ENCODE data around the gene USP46. TPM values are rescaled to one million over a fixed set of nuclear protein-coding genes. Genes with fewer than 3 reads are reported as not detected.
A peak's percentile ranks its signal among the peaks of the same experiment; 100 is the strongest.

Gene USP46, protein sequence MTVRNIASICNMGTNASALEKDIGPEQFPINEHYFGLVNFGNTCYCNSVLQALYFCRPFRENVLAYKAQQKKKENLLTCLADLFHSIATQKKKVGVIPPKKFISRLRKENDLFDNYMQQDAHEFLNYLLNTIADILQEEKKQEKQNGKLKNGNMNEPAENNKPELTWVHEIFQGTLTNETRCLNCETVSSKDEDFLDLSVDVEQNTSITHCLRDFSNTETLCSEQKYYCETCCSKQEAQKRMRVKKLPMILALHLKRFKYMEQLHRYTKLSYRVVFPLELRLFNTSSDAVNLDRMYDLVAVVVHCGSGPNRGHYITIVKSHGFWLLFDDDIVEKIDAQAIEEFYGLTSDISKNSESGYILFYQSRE
- polyA plus RNA-seq (ENCODE audit: insufficient read length in 4 of 4): 10 to 100 TPM; 28.3 to 39.4 (median 32.9) TPM

DNA sequence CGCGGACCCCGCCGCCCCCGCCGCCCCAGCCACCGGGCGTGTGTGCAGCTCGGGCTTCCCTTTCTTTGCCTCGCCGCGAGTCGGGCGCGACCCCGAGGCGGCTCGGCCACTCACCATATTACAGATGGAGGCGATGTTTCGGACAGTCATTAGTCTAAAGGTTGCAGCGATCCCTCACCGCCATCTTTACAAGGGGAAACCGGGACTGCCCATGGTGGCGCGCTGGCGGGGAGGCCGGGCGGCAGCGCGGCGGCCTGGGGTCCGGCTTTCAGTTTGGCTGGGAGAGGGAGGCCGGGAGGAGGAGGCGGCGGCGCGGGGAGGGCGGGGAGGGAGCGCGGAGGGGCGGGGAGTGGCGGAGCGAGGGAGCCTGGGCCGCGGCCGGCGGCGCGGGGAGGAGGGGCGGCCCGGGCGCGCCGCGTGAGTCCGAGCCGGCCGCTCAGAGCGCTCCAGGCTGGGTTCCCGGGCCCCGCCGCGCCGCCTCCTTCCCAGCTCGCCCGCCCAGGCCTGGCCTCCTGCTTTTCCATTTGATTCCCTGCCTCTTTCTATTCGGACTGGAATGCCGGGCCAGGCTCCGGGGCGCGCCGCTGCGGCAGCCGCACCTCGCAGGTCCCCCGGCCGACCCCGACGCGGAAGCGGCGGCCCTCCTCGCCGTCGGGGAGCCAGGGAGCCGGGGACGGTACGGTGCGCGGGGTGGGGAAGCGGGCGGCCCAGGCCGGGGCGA lies at the start of gene USP46:
TSS of gene USP46 (minus strand) at position 301 of the 721 bp plus-strand sequence. CDS start at position 150, 151 bp downstream.
- peak in 2 of 4 donors; percentile 63 to 68 for DNase-seq (ENCODE audit: low read depth in 4 of 4, low spot score in 3 of 4)

DNA sequence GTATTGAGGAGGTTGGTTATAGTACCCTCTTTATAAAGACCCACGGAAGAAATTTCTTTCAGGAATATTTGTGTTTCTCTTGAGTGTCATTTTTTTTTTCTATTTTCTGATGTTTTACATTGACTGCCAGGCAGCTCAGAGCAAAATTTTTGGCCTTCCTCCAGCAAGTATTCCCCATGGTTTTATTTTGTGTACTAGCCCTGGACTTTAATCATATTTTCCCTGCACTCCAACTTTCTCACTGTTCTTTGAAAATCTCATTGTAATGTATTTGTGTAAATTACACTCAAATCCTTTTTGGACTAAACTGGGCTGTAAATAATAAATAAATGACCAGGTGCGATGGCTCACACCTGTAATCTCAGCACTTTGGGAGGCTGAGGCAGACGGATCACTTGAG lies 45.6 kb upstream of the USP46 start:
- no peak for DNase-seq (ENCODE audit: low read depth in 4 of 4, low spot score in 3 of 4)

DNA sequence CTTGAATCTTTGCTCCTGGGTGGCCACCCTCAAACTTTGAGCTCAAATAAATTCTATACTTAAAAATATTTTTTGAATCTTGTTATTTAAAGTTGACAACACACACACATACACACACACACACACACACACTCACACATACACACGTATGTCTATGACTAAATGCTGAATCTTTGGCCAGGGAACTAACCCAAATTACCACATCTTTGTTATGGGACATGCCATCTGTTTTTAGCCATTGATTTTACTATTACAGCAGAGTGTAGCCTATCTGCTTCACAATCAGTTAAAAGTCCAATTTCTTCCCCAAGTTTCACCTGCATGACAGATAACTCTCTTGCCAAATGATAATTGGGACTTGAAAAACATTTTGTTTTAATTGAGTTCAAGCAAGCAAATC lies 45.0 kb upstream of the USP46 start:
- DNase-seq (ENCODE audit: low read depth in 4 of 4, low spot score in 3 of 4): no peak

DNA sequence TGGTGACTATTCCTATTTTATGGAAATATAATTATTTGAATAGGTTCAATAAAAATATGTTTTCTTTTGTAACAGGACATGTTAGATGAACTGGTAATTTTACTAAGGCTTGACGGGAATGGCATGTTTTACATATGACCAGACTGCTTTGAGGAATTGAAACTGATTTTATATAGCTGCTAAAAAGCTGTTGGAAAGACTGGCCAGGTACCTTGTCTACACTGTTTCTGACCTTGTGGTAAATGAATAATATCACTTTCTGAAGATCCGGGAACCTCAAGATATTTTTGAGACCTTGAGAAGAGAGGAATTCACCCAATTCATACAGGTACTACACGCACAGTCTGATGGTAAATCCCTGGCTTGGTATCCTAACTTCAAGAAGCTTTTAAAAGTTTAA lies 42.1 kb upstream of the USP46 start:
- no peak for DNase-seq (ENCODE audit: low read depth in 4 of 4, low spot score in 3 of 4)

DNA sequence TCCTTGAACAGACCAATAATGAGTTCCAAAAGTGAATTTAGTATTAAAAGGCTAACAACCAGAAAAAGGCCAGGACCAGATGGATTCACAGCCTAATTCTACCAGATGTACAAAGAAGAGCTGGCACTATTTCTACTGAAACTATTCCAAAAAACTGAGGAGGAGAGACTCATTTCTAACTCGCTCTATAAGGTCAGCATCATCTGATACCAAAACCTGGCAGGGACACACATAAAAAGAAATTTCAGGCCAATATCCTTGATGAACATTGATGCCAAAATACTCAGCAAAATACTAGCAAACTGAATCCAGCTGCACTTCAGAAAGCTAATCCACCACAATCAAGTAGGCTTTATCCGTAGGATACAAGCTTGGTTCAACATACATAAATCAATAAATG lies 35.8 kb upstream of the USP46 start:
- no peak for DNase-seq (ENCODE audit: low read depth in 4 of 4, low spot score in 3 of 4)

DNA sequence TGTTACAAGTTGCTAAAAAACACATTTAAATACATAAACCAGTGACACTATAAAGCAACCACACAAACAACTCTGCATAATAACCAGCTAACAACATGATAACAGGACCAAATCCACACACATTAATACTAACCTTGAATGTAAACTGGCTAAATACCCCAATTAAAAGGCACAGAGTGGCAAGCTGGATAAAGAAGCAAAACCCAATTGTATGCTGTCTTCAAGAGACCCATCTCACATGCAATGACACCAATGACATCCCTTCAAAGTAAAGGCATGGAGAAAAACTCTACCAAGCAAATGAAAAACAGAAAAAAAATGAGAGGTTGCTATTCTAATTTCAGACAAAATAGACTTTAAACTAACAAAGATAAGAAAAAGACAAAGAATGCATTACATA lies 34.4 kb upstream of the USP46 start:
- DNase-seq (ENCODE audit: low read depth in 4 of 4, low spot score in 3 of 4): no peak

DNA sequence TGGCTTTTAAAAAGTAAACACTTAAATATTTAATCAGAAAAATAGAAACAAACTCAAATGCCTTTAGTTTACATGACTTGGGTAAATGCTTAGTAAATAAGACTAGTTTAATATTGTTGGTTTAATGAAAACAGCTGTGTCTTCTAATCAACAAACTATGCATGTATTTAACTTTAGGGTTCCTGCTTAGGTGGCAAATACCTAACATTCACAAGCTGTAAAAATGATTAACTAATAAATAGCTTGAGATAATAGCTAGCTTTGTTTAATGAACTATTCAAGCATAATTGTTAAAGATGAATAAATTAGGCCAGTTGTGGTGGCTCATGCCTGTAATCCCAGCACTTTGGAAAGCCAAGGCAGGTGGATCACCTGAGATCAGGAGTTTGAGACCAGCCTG lies 30.0 kb upstream of the USP46 start:
- DNase-seq (ENCODE audit: low read depth in 4 of 4, low spot score in 3 of 4): no peak

DNA sequence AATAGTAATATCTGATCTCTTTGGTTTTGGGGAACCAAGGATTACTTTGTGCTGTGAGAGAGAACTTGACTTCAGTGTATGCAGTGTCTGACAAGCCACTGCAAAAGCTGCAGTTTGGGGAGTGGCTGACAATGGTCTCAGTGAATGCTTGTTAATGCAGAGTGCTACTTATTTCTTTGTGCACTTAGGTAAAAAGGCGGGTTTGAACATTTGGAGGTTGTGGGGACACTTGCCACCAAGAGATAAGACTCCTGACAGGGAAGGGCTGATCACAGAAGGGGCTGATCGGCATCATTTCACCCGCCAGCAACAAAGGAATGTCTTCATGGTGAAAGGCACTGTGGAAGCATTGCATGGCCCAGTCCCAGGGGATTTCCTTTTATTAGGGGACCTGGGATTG lies 28.6 kb upstream of the USP46 start:
- DNase-seq (ENCODE audit: low read depth in 4 of 4, low spot score in 3 of 4): no peak

DNA sequence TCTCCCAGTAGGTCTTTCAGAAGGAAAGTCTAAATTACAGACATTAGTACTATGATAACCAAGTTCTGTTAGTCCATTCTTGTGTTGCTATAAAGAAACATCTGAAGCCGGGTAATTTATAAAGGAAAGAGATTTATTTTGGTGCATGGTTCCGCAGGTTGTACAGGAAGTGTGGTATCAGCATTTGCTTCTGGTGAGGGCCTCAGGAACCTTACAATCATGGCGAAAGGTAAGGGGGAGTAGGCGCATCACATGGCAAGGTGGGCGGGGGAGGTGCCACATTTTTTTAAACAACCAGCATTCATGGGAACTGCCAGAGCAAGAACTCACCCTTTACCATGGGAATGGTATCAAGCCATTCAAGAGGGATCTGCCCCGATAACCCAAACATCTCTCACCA lies 26.2 kb upstream of the USP46 start:
- no peak for DNase-seq (ENCODE audit: low read depth in 4 of 4, low spot score in 3 of 4)

DNA sequence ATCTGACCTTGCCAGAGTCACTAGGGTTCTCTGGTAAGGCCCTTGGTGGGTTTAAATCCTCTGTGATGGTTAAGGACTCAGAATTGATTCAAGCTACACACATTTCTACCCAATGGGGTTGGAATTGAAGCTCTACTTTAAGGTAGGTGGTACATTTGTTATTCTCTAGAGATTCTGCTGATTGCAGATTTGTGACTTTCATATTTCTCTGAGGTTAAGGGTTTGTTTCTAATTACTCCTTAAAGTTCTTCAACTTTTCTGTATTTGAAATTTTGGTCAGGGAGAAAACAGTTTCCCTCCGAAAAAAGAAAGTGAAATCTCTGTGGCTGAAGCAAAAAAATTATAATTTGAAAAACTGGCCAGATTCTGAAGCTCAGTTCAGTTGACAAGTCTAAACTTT lies 25.8 kb upstream of the USP46 start:
- DNase-seq (ENCODE audit: low read depth in 4 of 4, low spot score in 3 of 4): no peak

DNA sequence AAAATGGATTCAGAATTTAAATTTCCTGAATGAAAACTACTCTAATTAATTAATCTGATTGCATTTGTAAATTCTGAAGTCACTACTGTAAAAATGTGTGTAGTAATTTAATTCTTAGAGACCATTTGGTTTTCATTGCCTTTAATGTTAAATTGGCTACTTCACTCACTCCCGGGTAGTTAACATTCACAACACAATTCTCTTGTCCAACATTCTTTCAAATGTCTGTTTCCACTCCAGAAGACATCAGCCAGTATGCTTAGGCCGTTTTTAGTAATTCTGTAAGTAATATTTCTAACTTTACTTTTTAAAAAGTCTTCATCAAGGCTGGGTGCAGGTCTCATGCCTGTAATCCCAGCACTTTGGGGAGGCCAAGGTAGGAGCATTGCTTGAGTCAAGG lies 21.3 kb upstream of the USP46 start:
- no peak for DNase-seq (ENCODE audit: low read depth in 4 of 4, low spot score in 3 of 4)

DNA sequence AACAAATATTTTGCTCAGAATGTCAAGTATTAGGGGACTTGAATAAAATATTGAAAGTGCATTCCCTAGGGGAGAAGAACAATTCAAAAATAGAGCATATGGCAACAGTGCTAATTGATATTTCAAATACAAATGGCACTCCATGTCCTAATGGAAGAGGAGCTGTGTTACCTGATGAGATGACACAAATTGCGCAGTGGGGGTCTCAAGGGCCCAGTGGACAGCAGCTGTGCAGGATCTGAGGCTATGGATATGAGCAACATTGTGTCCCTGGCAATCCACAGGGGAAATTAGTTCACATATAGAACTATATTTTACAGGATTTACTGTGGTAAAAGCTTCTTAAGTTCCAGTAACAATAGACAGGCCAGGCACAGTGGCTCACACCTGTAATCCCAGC lies 17.4 kb upstream of the USP46 start:
- no peak for DNase-seq (ENCODE audit: low read depth in 4 of 4, low spot score in 3 of 4)

DNA sequence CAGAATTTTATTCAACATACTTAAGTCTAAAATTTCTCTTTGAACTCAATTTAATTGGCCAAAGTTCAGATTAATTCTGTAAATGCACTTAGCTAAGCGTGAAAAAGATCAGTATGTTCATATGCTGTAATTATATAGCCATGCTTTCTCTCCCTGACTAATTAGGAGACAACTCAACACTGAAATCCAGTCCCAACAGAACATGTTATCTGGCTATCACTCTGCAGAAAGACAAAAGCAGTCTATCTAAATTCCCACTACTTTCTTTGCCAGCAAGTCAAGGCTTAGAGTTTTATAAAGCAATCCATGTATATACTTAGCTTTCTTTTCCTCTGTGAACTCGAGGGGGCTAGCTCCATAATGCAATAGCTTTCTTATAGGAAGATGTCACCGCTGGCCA lies 16.0 kb upstream of the USP46 start:
- DNase-seq (ENCODE audit: low read depth in 4 of 4, low spot score in 3 of 4): no peak

DNA sequence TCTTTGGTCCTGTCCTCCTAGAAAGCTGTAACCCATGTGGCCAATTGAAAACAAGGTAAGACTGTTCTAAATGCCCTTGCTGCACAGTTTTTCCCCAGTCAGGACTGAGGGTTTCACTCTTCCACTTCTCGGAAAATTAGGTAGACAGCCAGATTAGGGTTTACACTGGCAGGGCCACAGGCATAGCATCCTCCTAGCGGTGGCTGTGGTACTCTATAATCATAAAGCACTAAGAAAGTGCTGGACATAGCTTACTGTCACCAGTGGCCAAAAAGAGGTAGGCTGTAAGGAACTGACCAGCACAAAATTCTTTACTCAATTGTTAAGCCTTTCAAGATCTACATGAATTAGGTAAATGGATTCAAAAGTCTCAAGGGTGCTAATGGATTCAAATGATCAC lies 11.6 kb upstream of the USP46 start:
- no peak for DNase-seq (ENCODE audit: low read depth in 4 of 4, low spot score in 3 of 4)

DNA sequence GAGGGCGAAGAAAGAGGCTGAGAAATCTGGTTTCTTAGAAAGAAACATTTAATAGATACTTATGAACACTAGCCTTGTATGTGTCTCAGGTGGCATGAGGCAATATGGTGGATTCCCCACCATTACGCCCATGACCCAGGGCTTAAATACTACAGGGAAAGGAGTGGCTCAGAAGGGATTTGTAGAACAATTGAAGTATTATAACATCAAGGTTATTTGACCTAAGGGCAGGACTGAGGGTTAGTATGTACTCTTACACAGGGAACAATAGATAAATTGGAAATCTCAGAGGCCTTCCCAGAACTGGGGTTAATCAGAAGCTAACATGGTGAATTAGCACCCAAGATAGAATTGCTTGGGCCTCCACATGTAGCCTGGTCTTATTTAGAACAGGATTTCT lies 11.0 kb upstream of the USP46 start:
- DNase-seq (ENCODE audit: low read depth in 4 of 4, low spot score in 3 of 4): no peak

DNA sequence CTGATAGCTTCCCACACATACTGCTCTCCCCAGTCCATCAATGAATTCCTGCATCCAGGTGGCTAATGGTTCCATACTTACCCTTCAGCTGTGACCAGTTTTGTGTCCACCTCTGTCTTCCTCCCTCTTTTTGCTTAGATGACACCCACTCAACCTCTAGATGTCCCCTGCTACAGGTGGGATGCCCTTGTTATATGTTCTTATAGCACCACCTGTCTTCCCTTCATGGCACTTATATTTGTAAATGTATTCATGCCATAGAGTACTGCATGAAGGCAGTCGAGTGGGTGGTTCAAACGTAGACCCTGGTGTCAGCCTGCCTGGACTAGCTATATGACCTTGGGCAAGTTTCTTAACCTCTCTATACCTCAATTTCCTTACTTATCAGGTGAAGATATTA lies 6.5 kb upstream of the USP46 start:
- no peak for DNase-seq (ENCODE audit: low read depth in 4 of 4, low spot score in 3 of 4)

DNA sequence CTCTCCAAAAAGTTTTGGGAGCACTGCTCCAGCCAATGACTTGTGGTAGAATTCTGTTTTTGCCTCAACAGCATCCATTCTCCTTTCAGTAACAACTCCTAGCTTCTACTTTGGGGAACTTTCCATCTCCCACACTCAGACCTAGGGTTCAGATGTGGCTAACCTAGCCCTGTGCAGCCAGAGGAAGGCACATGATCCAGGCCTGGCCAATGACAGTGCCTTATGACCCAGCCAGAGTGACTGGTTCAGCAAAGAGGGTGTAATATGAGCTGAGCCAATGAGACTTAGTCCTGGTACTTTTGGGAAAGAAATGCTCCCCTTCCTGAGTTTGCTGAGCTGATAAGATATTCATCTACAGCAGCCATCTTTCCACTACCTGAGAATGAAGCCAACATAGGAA lies 5.4 kb upstream of the USP46 start:
- DNase-seq (ENCODE audit: low read depth in 4 of 4, low spot score in 3 of 4): no peak

DNA sequence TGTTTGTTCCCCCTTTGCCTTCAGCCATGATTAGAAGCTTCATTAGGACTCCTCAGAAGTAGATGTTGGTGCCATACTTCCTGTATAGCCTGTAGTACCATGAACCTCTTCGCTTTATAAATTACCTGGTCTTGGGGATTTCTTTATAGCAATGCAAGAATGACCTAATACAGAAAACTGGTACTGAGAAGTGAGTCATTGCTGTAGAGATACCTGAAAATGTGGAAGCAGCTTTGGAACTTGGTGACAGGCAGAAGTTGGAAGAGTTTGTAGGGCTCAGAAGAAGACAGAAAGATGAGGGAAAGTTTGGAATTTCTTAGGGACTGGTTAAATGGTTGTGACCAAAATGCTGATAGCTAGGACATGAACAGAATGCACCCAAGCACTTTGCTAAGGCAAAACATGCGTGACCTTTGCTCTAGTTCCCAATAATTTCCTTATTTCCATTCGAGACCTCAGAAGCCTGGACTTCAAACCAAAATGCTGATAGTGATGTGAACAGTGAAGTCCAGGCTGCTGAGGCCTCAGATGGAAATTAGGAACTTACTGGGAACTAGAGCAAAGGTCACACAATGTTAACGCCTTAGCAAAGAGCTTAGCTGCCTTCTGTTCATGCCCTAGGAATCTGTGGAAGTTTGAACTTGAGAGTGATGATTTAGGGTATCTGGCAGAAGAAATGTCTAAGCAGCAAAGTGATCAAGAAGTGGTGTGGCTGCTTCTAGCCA lies 3.0 kb upstream of the USP46 start:
- no peak for DNase-seq (ENCODE audit: low read depth in 4 of 4, low spot score in 3 of 4)

DNA sequence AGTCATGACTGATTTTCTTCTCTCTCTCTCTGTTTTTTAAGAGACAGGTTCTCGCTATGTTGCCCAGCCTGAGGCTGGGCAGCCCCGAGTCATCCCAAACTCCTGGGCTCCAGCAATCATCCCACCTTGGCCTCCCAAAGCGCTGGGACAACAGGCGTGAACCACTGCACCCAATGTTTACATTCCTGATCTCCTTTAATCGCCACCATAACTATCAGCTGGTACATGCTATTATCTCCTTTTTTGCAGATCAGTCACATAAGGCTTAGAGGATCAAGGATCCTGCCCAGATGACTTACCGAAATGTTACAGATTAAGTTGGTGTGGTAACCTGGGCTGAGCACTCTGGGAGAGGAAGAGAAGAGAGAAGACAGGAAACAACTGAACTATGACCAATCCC lies 1.5 kb upstream of the USP46 start:
- DNase-seq (ENCODE audit: low read depth in 4 of 4, low spot score in 3 of 4): no peak

DNA sequence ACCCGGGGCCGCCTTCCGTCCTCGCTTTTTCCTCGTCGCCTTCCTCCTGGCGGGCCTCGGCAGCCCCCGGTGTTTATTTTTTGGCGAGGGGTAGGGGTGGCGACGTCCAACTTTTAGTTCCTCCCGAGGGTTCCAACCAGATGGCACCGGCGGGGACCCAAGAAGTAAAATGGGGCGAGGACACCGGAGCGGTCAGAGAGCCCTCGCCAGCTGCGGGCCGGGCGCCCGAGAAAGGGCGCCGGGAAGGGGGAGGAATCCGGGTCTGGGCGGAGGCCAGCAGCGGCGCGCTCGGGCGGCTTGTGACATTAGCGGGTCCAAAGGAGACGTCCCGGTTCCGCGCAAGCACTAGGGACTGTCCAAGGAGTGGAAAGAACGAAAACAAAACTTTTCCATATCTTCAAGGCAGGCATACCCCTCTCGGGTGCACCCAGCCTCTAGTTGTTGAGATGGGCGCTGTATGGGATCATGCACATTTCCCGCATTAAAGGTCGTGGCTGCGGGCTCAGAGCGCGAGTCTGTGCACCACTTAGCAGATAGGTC lies 691 bp upstream of the USP46 start:
- no peak for DNase-seq (ENCODE audit: low read depth in 4 of 4, low spot score in 3 of 4)

DNA sequence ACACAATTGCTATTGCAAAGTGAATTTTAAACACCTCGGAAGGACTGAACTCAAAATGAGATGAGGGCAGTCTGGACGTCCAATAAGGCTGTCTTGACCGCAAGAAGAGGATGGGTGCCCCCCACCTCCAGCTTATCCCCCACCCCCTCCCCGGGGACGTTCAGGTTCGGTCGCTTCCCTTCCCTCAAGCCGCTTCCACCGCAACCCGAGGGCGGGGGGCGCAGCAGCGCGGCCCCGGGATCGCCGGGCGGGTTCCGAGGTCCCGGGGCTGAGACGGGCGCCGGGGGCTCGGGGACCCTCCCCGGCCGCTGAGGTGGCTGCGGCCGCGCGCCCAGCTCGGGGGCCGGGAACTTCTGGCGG lies 480 bp downstream of the USP46 start:
- no peak for DNase-seq (ENCODE audit: low read depth in 4 of 4, low spot score in 3 of 4)

Data from left renal pelvis (tissue), 4 donors.